Measurements from ENCODE around the gene TMIGD1.

The TMIGD1 gene

DNA sequence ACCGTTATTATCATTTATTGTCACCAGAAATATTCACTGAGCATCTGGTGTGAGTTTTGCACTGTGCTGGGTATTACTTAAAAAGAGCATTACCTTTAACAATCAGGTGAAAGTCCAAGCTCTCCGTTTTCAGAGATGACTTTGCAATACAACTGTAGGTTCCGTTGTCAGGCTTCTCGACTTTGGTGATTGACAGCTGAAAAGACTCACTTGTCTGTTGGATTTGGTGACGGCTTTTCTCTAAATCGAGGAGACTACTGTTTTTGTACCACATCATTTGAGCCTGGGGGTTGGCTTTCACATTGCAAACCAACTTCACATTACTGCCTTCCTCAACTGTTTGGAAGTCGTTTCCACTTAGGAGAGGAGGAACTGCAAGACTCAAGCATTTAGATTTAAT, 9.1 kb downstream of the TMIGD1 start:
- DNase-seq: no peak

DNA sequence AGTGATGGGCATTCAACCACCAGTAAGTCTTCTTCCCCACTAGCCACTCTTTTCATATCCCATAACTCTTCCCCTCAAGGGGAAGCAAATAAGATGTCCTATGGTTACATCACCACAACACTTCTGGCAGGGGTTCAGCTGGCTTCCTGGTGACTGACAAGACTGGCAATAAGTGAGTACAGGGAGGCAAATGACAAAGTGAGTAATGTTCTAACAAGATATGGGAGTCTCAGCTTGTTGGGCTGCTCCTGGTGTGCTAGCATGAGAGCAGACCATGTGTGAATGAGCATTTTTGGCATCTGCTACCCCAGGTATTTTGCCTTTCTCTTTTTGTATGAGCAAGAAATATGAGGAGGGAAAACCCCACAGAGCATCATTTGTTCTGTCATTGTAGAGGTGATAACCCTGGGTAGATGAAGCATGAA, 9.9 kb downstream of the TMIGD1 start:
- DNase-seq: no peak

DNA sequence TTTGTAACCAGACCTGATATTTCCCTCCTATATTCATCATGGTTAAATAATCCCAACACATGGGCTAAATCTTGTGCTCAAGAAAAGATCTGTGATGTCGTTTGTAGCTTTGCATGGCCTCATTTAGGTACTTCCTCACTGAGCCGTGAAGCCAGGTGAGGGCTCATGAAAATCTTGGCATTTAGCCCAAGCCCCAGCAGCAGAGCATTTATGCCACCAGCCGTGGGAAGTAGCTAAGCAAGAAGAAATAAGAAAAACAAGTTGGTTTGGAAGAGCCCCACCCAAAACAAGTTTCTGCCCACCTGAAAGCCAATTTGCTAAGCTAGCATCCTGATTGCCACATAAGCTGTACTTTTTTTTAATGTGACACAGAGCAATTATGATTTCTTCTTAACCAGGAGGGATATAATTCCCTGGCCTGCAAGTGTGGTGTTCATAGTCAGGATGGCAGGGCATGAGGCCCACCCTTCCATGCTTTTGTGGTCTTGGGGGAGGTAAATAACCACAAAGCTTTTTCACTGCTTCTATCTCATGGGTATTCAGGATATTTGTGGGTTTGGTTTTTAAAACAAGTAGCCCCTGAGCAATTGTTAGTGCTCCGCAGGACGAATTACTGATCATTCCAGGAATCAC, 10.5 kb downstream of the TMIGD1 start:
- no peak for DNase-seq

DNA sequence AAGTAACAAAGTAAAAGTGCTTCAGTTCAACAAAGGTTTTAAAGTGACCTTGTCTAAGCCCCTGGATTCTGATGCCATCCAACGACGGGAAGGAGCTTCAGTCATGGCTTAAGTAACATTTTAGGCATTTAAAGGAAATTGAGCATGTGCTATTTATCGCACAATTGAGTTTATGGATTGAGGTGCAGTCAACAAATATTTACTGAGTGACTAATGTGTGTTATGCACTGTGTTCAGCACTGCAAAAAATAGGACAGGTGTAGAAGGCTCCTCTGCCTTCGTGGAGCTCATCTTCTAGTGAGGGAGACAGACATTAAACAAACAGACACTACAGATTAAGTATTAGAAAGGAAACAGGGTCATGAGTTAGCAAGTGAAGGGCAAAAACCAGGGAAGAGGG, 12.5 kb downstream of the TMIGD1 start:
- no peak for DNase-seq

DNA sequence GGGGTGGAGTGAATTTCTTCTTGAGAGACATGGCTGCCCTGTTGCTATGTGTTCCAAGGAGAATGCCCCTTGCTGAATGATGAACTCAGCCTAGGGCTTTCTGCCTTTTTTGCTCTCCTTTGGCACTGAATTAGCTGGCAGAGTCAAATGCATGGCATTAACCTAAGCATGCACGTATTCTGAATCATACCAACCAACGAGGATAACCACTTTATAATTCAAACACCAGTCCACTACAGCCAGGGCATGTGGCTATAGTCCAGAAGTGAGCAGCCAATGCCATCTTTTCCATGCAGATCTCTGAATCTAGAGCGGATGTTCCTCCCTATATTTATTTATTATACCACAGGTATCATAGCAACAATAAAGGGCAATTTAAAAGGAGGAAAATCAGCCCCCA, 15.7 kb downstream of the TMIGD1 start:
- no peak for DNase-seq

DNA sequence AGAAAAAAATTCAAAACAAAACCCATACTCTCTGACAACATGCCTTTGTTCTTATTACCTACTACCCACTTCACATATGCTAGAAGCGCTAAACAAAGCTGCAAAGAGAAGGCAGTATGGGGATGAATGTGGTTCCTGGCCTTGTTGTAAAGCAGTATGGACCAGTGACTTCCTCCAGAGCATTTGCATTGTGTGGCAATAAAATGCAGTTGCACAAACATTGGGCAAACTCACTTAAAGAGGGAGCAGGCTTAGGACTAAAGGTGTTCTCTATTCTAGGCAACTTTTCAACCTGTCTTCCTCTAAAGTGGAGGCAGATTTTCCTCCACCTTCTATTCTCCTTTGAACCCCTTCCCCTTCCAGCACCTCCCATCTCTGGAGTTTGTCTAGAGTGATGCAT, 17.1 kb downstream of the TMIGD1 start:
- no peak for DNase-seq

DNA sequence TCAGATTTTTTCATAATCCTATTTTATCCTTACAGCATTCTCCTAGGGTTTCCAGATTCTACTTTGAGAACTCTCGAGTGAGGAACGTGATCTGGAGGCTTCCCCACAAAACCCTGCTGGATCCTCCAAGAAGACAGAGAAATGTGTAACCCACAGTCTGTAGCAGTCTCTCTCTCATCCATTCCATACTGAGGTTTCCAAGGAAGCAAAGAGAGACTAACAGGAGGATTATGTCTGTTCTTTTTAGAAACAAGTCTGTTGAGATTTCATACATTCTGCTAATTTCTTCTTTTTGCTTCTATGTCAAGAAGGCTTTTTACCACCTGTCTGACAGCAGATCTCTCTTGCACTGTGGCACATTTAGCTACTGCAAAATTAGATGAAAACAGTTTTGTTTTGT, 18.8 kb downstream of the TMIGD1 start:
- DNase-seq: no peak

DNA sequence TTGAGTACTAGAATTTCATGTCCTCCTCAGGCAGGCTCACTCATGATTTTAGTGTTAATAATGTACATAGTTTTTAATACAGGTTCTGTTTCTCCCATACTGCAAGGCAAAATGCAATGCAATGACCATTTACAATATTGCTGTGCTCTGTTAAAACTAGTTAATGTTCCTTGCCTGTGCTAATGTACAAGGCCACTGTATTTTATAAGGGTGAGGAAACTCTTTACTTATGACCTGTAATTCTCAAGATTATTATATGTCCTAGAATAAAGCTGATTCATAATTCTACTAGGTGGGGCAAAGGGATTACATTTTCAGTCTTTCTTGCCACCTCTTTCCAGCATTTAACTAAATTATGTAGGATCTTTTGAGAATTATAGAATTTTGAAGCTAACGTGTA, 19.4 kb downstream of the TMIGD1 start:
- DNase-seq: no peak

DNA sequence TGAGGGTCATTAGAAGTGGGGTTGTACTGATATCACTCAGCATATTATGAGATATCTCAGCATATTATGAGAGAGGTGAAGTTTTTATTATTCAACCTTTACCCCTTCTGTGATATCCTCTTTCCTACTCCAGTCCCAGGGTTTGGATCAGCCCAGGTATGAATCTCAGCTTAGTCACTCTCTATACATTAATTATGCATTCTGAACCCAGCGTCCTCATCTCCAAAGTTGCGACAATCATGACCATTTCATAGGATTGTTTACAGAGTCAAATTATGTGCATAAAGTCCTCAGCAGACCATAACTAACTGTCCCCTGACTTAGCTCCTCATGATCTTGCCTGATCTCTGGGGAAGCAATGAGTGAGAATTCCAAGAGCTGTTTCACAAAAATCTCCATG, 21.6 kb downstream of the TMIGD1 start:
- DNase-seq: no peak

DNA sequence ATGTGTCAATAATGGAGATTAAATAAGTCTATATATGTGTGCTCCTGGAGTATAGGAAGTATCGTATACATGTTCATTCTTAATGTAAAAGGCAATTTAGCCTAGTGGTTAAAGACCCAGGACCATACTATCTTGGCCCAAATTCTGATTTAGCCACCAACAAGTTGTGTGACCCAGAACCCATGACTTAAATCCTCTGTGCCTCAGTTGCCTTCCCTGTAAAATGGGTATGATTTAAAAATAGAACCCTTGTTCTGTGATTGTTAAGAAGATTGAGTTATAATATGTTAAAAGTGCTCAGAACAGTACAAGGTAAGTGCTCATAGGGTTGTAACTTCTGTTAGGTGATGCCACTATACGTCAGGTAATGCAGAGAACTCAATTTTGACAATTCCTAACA, 23.3 kb downstream of the TMIGD1 start:
- DNase-seq: no peak

DNA sequence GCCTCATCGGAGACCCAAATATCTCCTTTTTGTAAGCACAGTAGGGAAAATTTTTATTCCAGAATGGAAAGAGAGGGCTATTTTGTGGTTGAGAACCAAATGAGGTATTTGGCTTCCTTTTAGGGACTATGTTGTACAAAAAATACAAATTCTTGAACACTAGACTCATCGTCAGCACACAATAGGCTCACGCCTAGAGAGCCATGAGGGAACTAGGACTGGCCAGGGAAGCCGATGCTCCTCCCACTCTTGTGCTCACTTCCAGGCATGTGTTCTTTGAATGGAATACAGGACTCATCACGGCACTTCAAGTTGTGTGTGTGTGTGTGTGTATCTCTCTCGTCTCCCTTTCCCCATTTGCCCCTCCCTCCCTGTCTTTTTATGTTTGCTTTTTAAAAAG, 24.3 kb downstream of the TMIGD1 start:
- DNase-seq: no peak

DNA sequence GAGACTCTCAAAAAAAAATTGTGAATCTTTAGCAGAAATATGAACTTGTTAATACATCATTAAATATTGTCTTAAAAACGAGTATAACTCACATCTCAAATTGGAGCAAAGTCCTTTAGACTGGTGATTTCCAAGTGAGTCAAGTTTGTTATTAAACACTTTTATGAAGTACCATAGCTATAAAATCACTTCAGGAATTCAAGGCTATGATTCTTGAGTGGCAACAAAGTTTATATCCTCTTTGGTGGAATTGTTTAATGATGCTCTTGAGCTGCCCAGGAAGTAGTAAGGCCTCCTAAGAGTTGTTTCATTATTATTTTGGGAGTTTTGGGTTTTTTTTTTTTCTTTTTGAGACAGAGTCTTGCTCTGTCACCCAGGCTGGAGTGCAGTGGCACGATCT, 25.5 kb downstream of the TMIGD1 start:
- DNase-seq: no peak

DNA sequence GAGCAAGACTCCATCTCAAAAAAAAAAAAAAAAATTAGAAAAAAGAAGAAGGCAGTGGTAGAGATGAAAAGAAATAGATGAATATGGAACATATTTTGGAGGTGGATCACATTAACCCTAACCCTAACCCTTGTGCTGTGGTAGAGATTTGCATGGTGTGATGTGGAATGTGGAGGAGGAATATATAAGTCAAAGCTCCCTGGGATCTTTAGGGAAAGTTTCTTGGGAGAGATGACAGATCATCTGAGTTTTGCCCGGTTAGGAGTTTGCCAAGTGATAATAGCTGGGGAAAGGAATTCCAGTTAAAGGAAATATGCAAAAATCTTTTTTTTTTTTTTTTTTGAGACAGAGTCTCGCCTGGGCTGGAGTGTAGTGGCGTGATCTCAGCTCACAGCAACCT, 29.1 kb downstream of the TMIGD1 start:
- no peak for DNase-seq

DNA sequence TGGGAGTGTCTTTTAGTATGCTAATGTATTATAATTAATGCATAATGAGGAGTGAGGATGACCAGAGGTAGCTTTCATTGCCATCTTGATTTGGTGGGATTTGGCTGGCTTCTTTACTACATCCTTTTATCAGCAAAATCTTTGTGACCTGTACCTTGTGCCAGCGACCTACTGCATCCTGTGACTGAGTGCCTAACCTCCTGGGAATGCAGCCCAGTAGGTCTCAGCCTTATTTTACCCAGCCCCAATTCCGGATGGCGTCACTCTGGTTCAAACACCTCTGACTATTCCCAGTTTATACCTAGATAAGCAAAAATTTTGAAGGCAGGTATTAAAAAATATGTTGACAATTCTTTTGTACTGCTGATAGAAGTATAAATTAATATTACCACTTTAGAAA, 31.6 kb downstream of the TMIGD1 start:
- DNase-seq: no peak

DNA sequence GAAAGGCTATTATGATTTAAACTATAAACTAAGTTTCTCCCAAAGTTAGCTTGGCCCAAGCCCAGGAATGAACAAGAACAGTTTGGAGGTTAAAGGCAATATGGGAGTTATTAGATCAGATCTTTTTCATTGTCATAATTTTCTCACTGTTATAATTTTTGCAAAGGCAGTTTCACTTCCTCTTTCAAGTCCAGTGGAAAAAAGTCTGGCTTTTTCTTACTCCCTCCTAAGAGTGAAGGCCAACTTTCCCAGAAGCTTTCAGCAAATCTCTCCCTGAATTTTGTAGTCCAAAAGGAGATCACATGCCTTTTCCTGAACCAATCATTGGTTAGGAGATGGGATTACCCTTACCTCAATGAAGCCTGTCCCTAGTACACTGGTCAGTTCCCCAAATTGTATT, 33.0 kb downstream of the TMIGD1 start:
- no peak for DNase-seq

DNA sequence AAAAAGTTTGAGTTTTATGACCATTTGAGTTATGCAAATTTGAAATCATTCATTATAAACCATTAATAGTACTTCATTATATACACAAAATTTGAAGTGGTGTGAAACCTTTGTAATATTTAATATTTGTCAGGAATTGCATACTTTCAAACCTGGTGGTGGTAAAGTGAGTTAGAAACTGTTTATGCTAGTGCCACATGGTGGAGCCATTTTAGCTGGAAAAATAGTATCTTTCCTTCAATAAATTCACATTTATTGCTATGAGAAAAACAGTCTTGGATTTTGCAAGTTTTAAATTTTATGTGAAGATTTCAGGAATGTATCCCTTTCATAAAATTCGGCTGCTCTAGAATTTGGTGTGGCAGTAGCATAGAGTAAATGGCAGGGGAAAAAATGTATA, 34.9 kb downstream of the TMIGD1 start:
- DNase-seq: no peak

DNA sequence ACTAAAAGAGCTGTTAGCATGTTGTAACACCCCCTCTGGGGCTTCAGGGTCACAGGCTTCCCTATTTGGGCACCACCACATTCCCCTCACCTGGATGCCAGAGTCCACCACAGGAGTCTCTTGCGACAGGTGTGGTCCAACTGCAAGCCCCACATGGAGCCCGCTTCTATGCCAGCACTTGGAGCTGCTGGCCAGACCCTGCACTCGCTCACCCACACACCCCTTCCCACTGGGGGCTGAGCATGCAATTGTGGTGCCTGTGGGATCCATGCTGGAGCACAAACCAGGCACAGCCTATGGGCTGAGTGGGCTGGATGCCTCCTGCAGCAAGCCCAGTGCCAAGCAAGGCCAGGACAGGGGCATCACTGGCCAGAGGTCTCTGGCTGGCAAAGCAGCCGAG, 36.1 kb downstream of the TMIGD1 start:
- DNase-seq: no peak

DNA sequence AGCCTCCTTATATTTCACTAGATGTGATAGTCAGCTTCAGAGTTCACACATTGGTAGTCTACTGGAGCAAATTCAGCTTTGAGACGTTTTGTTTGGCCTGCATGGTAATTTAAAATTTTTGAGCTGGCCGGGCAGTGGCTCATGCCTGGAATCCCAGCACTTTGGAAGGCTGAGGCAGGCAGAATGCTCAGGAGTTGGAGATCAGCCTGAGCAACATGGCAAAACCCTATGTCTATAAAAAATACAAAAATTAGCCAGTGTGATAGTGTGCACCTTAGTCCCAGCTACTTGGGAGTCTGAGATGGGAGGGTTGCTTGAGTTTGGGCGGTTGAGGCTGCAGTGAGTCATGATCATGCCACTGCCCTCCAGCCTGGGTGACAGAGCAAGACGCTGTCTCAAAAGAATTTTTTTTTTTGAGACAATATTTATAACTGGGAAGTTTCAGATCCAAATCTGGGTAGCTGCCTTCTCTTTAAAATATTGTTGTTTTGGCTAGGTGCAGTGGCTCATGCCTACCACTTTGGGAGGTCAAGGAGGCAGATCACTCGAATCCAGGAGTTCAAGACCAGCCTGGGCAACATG, 37.3 kb downstream of the TMIGD1 start:
- no peak for DNase-seq

DNA sequence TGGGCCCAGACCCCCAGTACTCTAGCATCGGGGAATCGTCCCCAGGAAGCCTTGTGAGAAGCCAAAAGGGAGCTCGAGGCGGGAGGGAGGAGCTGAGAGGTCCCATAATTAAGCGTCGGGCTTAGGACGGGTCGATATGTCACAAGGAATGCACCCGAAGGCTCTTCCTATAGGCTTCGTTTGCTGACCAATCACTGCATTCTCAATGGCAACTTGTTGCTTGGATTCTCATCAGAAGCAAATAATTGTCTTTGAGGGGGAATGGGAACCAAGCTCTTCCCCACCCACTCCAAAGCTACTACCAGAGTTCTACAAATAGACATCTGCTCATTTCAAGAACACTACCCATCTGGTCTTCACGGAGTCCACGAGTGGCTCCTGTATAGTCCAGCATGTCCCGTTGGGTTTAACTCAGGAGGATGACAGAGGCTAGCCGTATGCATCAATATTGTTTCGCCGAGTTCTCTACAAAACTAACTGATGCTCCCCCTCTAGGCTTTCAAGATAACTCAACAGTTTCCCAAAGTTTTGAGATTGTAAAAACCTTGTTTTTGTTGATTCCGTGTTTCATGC, 41.5 kb downstream of the TMIGD1 start:
- DNase-seq: no peak

DNA sequence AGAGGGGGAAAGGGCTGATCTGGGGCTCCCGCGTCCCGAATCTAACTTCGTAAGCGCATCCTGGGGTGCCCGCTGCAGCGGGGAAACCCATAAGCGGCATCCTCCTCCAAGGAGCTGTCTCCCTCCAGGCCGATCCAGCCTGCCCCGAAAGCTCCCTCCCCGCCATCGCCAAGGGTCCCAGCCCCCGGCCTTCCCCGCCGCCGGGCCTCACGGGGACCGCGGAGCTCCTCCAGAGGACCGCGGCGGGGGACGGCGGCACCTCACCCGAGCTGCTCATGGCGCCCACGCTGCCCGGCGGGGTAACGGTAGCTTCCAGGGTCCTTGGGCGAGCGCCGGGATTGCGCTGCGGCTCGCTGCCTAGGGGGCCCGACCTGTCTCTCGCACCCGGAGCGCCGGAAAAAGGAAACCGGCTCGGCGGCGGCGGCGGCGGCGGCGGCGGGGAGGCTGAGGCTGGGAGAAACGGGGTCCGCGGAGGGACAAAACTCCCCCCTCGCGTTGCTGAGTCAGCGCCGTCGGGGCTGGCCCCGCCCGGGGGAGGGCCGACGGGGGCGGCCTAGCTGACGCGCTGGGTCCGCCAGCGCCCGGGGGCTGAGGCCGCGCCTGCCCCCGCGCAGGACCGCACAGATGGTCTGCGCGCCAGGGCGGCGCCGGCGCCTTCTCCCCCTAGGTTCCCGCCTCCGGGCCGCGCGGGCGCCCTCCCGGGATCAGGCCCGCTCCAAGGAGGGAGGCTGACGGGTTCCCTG, 42.1 kb downstream of the TMIGD1 start, which contains the start of gene BLMH:
BLMH (minus strand) TSS at position 402 of the 743 bp plus-strand sequence; CDS start at position 277, 125 bp downstream.
- no peak for DNase-seq

DNA sequence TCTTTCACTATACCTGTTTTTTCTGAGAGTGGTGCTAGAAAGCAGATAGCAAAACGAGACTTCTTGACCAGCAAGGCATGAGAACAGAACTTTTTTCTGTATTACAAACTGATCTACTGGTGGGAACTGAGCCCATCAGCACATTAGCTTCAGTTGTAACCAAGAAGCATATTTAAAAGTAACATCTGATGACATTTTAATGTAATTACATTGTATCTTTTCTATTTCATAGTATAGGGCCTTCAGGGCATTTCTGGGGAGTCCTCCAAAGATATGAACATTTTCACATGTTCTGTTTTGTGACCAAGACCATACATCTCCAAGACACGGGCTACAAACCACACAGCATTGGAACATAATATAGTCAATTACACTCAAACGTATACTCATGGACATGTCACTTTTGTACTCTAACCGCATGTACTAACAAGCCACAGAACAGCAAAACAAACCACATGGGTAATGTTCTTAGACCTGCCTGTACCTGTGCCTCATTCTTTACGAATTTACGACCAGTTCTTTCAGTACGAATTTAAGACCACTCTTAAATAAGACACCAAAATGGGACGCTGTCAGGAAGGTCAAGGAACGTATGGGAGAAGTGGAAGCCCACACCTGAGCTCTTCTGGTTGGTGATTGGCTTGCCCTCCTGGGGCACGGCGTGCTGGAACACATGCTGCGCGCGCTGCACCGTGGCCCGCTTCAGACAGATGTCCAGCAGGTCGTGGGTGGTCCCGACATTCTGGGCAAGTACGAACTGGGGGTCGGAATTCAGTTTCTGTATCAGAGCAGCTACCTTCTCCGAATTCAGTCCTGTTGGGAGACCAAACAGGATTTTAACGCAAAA, 42.9 kb downstream of the TMIGD1 start:
- no peak for DNase-seq

DNA sequence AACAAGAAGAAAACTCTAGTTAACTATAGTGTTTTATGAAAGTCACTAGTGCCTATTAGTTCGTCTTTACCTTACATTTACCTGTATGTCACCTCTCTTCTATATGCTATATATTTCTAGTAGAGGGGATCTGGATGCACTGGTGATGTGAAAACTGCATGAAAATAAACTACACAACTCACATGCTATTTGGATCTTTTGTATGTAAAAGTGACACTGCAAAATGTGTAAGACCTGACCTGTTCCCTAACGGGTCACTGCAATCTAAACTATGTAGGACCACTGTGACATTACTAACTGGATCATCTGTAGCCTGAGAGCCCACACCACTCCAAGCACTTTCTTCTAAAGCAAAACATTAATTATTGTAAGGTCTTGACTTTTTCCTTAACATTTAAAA, 43.8 kb downstream of the TMIGD1 start:
- no peak for DNase-seq

DNA sequence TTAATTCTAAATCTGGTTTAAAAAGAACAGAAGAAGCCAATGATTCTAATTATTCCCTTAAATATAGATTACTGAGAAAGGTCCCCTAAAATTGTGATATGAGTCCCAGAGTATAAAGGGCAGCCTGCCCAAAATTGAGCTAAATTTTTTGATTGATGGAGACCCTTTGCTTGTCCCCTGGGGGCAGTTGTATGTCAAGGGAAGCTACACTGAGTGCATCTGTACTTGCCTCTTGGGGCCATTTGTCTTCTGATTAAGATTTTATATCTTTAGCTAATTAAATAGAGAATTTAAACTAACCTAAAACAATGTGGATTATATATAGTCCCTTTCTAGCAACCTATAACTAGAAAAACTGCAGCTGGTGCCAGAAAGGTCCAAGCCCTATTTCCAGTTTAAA, 54.7 kb downstream of the TMIGD1 start:
- DNase-seq: no peak

All from NCI-H1436 treated with DMSO at 0.1 percent for 48 hours (cell line).